ENCODE results near the gene TK2. TPM values are rescaled to one million over a fixed set of nuclear protein-coding genes. Genes with fewer than 3 reads are reported as not detected.
"Not testable (repeated sequence)": the region's sequence is repeated elsewhere in the genome, so short reads cannot be mapped to it uniquely, and the experiment has no call there.

Gene TK2
- total RNA-seq, 1 donor from 2014 or later = 5.9 TPM

DNA sequence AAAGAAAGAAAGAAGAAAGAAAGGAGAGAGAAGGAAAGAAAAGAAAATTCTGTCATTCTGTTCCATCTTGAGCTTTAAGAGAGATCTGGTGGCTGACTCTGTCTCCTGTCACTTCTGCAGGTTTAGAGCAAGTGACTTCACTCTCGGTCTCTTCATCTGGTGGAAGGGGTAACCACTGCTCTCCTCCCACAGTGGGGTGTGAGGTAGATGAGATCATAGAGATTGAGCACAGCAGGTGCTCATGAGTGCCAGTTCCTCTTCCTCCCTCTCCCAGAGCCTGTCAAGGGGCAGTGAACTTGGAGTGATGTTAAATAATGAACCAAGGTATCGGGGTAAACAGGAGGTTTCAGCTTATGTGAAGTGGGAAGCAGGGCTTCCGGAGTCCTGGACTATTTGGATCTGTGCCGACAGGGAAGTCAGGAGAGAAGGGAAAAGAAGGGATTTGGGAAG, 75.1 kb downstream of the TK2 start:
- intact Hi-C loops (cut with micrococcal nuclease) = no loop called here
- H3K4me3 Mint-ChIP-seq (ENCODE audit: low read depth) = no peak overlapping the region

DNA sequence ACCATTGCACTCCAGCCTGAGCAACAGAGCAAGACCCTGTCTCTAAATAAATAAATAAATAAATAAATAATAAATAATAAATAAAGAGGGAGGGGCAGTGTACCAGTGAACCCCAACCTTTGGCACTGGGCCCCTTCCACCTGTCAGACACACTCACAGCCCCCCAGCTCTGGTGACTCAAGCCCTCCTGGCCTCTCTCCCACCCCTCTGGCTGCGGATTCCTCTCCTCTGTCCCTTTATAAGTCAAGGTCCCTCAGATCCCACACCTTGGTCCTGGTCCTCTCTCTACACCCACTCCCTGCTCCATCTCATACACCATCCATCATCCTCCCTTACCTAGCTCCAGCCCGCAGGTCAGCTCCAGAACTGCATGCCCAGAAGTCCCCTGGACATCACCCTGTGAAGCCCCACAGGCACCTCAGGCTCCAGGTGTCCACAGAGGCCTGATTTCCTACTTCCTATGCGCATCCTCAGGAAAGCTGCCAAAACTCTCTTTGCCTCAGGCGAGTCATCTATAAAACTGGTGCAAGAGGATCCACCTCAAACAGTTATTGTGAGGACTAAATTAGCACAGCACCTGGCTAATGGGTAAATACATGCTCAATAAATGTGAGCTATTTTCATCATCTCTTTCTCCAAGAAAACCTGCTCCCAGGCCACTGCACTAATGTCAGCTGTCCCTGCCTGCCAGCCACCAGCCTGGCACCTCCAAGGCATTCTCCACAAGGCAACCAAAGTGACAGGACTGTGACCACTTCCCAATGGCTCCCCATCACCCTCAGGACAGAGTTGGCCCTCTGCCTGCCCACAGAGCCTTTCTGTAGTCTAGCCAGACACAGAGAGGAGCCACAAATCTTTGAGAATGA, 76.0 kb downstream of the TK2 start:
- H3K4me3 Mint-ChIP-seq (ENCODE audit: low read depth) = no peak overlapping the region
- no peaks in the 10 kb centered on the region for H3K36me3 Mint-ChIP-seq (ENCODE audit: low read depth)
- no peaks in the 10 kb centered on the region for H3K9me3 Mint-ChIP-seq
- peaks cover 6% of the 10 kb centered on the region for H3K27me3 Mint-ChIP-seq (ENCODE audit: low read depth)
- no peak for DNase-seq (ENCODE audit: low spot score)
- intact Hi-C loops (cut with micrococcal nuclease) = no loop called here
- H3K27ac Mint-ChIP-seq = no peak overlapping the region
- H3K4me1 Mint-ChIP-seq (ENCODE audit: low read depth) = peaks cover 18% of the 10 kb centered on the region

More for the DNA sequence above, 75.1 kb downstream of the TK2 start:
- peak overlapping the region; percentile 44 for H3K27ac Mint-ChIP-seq
- peaks cover 6% of the 10 kb centered on the region for H3K27me3 Mint-ChIP-seq (ENCODE audit: low read depth)
- DNase-seq (ENCODE audit: low spot score) = peak; percentile 55
- no peaks in the 10 kb centered on the region for H3K36me3 Mint-ChIP-seq (ENCODE audit: low read depth)
- H3K9me3 Mint-ChIP-seq = no peaks in the 10 kb centered on the region
- H3K4me1 Mint-ChIP-seq (ENCODE audit: low read depth) = peaks cover 18% of the 10 kb centered on the region

DNA sequence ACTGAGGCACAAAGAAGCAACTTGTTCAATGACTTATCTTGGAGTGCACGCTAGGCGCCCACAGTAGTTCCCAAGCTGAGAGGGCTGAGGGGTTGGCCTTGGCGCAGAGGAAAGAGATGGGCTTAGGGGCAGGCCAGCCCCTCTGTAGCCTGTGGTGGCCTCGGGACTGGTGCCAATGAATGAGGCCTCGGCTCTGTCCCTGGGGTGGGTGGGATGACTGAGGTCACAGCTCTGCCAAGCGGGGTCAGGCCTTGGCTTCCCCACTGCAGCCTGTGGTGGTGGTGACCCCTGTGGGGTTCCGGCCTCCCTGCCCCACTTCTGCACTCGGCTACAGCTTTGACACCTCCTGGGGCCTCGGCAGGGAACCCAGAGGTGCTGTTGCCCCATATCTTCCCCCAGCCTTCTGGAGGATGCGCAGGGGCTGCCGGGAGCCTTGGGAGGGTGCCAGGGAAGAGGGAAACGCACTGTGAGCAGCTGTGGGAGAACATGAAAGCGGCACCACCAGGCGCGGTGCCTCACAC, 76.8 kb downstream of the TK2 start:
- intact Hi-C loops (cut with micrococcal nuclease) = no loop called here
- no peaks in the 10 kb centered on the region for H3K36me3 Mint-ChIP-seq (ENCODE audit: low read depth)

DNA sequence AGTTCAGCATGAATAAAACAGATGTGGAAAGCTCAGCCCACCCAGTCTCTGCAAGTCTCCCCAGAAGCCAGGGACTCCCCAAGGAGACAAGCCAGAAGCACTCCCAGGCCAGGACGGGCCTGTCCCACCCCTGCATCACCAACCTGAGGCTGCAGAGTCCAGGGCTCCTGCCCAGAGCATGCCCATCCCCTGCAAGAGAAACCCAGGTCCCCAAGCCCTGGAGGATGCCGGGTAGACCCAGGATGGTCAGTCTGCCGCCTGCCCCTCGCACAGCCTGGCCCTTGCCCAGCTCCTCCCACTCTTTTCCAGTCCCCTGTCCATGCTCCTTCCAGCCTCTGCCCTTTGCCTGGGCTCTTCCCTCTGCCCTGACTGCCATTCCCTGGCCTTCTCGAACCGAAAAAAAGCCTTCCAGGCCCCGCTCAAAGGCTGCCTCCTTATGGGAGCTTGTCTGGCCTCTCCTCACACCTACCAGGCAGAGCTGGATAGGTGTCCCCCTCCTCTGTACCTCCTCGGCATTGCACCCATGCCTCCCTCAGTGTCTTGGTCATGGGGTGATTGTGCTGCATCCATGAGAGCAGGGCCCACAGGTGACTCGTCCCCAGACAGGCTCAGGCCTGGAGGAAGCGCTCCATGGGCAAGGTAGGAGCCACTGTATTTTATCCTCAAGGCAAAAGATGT, 78.1 kb downstream of the TK2 start:
- no peaks in the 10 kb centered on the region for H3K9me3 Mint-ChIP-seq
- peaks cover 14% of the 10 kb centered on the region for H3K4me1 Mint-ChIP-seq (ENCODE audit: low read depth)
- no peak overlapping the region for H3K4me3 Mint-ChIP-seq (ENCODE audit: low read depth)
- intact Hi-C loops (cut with micrococcal nuclease) = no loop called here
- H3K27me3 Mint-ChIP-seq (ENCODE audit: low read depth) = peaks cover 6% of the 10 kb centered on the region
- H3K36me3 Mint-ChIP-seq (ENCODE audit: low read depth) = no peaks in the 10 kb centered on the region
- no peak for DNase-seq (ENCODE audit: low spot score)
- no peak overlapping the region for H3K27ac Mint-ChIP-seq

More for the DNA sequence above, 76.8 kb downstream of the TK2 start:
- Mint-ChIP-seq H3K4me1 (ENCODE audit: low read depth) (peaks cover 14% of the 10 kb centered on the region), H3K9me3 (no peaks in the 10 kb centered on the region), H3K27ac (no peak overlapping the region), H3K27me3 (ENCODE audit: low read depth) (peaks cover 6% of the 10 kb centered on the region), H3K4me3 (ENCODE audit: low read depth) (no peak overlapping the region)
- no peak for DNase-seq (ENCODE audit: low spot score)

DNA sequence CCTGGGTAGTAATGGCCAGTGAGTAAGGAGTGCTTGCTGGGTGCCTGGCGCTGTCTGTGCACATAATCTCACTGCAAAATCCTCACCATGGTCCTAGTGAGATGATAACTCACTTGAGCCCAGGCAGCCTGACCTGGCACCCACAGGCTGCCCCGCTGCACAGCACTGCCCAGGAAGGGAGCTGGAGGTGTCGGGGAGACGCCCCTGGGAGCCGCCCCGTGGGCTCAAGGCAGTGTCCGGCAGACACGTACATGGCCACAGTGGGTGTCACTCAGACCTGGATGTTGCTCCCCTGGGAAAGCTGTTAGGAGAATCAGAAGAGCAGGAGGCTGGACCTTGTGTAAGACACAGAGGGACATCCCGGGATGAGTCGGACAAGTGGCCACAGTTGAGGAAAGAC, 78.7 kb downstream of the TK2 start:
- no peak for DNase-seq (ENCODE audit: low spot score)
- intact Hi-C loops (cut with micrococcal nuclease) = no loop called here
- H3K9me3 Mint-ChIP-seq = peaks cover 2% of the 10 kb centered on the region
- peaks cover 14% of the 10 kb centered on the region for H3K4me1 Mint-ChIP-seq (ENCODE audit: low read depth)
- H3K4me3 Mint-ChIP-seq (ENCODE audit: low read depth) = no peak overlapping the region
- no peaks in the 10 kb centered on the region for H3K36me3 Mint-ChIP-seq (ENCODE audit: low read depth)
- H3K27ac Mint-ChIP-seq = no peak overlapping the region
- H3K27me3 Mint-ChIP-seq (ENCODE audit: low read depth) = peaks cover 8% of the 10 kb centered on the region

DNA sequence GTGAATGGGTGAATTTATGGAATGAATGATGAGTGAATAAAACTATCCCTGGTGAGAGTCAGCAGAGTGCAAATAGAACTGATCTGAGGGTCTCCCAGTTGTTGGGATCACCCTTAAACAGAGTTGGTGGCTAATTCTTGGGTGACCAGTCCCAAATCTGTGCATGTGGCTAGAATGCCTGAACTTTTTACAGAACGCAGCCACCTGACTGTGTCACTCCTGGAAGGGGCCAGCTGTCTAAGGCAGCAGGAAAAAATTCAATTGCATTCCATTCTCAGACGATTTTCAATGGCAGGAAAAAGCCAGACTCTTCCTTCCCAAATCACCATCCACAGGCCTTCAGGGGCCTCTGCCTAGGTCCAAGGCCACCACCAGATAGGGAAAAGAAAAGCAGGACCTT, 79.4 kb downstream of the TK2 start:
- Mint-ChIP-seq H3K9me3 (peaks cover 4% of the 10 kb centered on the region), H3K36me3 (ENCODE audit: low read depth) (no peaks in the 10 kb centered on the region), H3K27ac (no peak overlapping the region), H3K27me3 (ENCODE audit: low read depth) (peaks cover 9% of the 10 kb centered on the region), H3K4me1 (ENCODE audit: low read depth) (peaks cover 14% of the 10 kb centered on the region), H3K4me3 (ENCODE audit: low read depth) (no peak overlapping the region)
- no peak for DNase-seq (ENCODE audit: low spot score)
- intact Hi-C loops (cut with micrococcal nuclease) = no loop called here

DNA sequence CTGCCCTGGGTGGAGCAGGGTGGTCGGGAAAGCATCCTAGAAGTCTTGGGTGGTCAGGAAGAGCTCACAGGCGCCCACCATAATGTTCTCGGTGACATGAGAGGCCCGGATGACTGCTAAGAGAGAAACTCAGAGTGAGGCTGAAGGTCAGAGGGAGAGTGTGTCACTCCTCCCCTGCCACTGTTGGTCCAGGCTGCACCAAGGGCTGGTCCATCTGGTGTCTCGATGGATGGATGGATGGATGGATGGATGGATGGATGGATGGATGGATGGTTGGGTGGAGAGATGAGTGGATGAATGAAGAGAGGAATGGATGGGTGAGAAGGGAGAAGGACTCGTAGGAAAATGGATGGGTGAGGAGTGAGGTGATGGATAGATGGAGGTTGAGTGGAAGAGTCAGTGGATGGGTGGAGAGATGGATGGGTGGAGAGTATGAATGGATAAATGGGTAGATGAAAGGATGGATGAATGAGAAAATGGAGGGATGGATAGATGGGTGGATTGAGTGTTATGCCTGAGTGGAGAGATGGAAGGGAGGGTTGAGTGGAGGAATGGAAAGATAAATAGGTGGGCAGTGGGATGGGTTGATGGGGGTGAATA, 79.9 kb downstream of the TK2 start:
- no peak overlapping the region for H3K4me3 Mint-ChIP-seq (ENCODE audit: low read depth)
- peaks cover 11% of the 10 kb centered on the region for H3K27me3 Mint-ChIP-seq (ENCODE audit: low read depth)
- H3K27ac Mint-ChIP-seq = no peak overlapping the region
- peaks cover 11% of the 10 kb centered on the region for H3K4me1 Mint-ChIP-seq (ENCODE audit: low read depth)
- intact Hi-C loops (cut with micrococcal nuclease) = no loop called here
- H3K9me3 Mint-ChIP-seq = peaks cover 4% of the 10 kb centered on the region
- DNase-seq (ENCODE audit: low spot score) = no peak
- H3K36me3 Mint-ChIP-seq (ENCODE audit: low read depth) = no peaks in the 10 kb centered on the region

DNA sequence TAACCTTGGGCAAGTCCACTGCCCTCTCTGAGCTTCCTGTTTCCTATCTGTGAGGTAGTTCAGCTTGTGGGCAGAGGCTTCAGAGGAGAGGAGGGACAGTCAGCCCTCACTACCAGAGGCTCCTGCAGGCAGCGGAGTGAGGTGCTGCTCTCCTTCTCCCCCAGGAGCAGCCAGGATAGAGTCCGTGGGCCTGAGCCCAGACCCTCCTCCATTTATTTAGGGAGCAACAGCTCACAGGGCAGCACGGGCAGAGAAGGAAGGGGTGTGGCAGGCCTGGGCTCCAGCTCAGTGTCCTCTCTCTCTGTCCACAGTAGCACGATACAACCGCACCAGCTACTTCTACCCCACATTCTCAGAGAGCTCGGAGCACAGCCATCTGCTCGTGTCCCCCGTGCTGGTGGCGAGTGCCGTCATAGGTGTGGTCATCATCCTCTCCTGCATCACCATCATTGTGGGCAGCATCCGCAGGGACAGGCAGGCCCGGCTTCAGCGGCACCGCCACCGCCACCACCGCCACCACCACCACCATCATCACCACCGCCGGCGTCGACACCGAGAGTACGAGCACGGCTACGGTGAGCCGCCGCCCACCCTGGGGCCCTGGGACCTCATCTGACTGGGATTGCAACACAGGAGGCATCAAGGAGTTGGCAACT, 80.5 kb downstream of the TK2 start:
- Mint-ChIP-seq H3K36me3 (ENCODE audit: low read depth) (no peaks in the 10 kb centered on the region), H3K4me1 (ENCODE audit: low read depth) (peaks cover 6% of the 10 kb centered on the region), H3K4me3 (ENCODE audit: low read depth) (no peak overlapping the region), H3K27ac (no peak overlapping the region), H3K27me3 (ENCODE audit: low read depth) (peaks cover 15% of the 10 kb centered on the region), H3K9me3 (peaks cover 4% of the 10 kb centered on the region)
- no peak for DNase-seq (ENCODE audit: low spot score)
- intact Hi-C loops (cut with micrococcal nuclease) = no loop called here

DNA sequence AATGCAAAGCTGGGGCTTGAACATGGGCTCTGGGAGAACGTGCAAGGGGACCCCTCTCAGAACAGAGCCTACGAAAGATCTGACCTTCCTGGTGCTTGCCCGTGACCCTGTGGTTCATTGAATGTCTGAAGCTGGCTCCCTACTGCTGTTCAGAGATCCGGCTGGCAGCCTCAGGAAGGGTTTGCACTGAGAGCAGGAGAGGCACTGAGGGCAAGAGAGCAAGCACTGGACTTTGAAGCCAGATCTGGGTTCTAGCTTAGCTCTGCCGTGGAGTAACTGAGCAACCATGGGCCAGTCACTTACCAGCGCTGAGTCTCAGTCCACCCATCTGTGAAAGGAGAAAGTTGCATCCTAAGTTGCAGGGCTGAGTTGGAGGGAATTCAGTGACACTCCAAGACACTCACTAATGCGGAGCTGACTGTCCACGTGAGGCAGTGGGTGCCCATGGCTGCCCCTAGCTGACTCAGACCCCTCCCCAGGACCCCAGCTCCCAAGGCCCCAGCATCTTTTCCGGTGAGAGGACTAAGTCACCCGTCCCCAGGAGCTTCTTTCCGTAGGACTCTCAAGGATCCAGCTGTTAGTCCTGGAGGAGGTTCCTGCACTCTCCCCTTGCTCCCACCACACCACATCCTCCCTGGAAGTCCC, 81.5 kb downstream of the TK2 start:
- no peaks in the 10 kb centered on the region for H3K4me1 Mint-ChIP-seq (ENCODE audit: low read depth)
- DNase-seq (ENCODE audit: low spot score) = no peak
- peaks cover 4% of the 10 kb centered on the region for H3K9me3 Mint-ChIP-seq
- H3K27me3 Mint-ChIP-seq (ENCODE audit: low read depth) = peaks cover 18% of the 10 kb centered on the region
- H3K4me3 Mint-ChIP-seq (ENCODE audit: low read depth) = no peak overlapping the region
- H3K27ac Mint-ChIP-seq = no peak overlapping the region
- no peaks in the 10 kb centered on the region for H3K36me3 Mint-ChIP-seq (ENCODE audit: low read depth)
- intact Hi-C loops (cut with micrococcal nuclease) = no loop called here

DNA sequence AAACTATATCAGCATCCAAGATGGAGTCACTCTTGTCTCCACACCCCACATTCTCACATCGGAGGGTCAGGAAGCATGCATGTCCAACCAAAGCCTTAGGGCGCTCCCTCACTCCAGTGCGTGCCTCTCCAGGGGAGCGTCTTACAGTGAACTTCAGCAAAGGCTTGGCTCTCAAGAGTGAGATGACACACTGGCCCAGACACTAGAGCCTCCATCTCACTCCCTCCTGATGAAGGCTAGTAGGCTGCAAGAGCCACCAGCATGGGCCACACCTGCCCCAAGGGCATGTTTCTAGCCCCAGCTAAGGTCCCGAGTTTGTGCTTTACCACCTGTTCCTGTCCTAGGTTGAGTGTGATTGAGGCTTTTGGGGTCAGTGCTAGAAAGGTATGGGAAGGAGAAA, 82.3 kb downstream of the TK2 start:
- Mint-ChIP-seq H3K36me3 (ENCODE audit: low read depth) (no peaks in the 10 kb centered on the region), H3K4me3 (ENCODE audit: low read depth) (no peak overlapping the region)
- intact Hi-C loops (cut with micrococcal nuclease) = no loop called here

DNA sequence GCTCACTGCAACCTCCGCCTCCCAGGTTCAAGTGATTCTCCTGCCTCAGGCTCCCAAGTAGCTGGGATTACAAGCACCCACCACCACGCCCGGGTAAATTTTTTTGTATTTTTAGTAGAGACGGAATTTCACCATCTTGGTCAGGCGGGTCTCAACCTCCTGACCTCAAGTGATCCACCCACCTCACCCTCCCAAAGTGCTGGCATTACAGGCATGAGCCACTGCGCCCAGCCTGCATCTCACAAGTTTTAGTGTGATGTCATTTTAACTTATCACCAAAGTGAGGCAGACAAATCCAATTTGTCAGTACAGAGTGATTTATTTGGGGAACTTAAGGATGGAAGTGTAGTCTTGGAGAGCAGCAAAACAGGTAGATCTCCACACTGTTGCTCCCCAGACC, 83.3 kb downstream of the TK2 start:
- H3K36me3 Mint-ChIP-seq (ENCODE audit: low read depth); H3K27ac Mint-ChIP-seq; H3K4me1 Mint-ChIP-seq (ENCODE audit: low read depth); DNase-seq (ENCODE audit: low spot score); H3K9me3 Mint-ChIP-seq; H3K4me3 Mint-ChIP-seq (ENCODE audit: low read depth); intact Hi-C loops (cut with micrococcal nuclease): not testable (repeated sequence)
- peaks cover 34% of the 10 kb centered on the region for H3K27me3 Mint-ChIP-seq (ENCODE audit: low read depth)

More for the DNA sequence above, 82.3 kb downstream of the TK2 start:
- no peak for DNase-seq (ENCODE audit: low spot score)
- Mint-ChIP-seq H3K27ac (no peak overlapping the region), H3K9me3 (peaks cover 4% of the 10 kb centered on the region), H3K4me1 (ENCODE audit: low read depth) (no peaks in the 10 kb centered on the region), H3K27me3 (ENCODE audit: low read depth) (peaks cover 26% of the 10 kb centered on the region)

DNA sequence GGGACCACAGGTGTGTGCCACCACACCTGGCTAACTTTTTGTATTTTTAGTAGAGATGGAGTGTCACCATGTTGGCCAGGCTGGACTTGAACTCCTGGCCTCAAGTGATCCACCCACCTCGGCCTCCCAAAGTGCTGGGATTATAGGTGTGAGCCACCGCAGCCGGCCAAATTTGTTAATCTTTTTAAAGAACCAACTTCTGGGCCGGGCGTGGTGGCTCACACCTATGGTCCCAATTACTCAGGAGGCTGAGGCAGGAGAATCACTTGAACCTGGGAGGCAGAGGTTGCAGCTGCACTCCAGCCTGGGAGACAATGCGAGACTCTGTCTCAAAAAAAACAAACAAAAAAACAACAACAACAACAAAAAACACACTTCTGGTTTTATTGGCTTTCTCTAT, 84.0 kb downstream of the TK2 start:
- H3K4me3 Mint-ChIP-seq (ENCODE audit: low read depth); DNase-seq (ENCODE audit: low spot score); H3K27ac Mint-ChIP-seq; intact Hi-C loops (cut with micrococcal nuclease); H3K4me1 Mint-ChIP-seq (ENCODE audit: low read depth); H3K9me3 Mint-ChIP-seq; H3K36me3 Mint-ChIP-seq (ENCODE audit: low read depth): not testable (repeated sequence)
- H3K27me3 Mint-ChIP-seq (ENCODE audit: low read depth) = peaks cover 39% of the 10 kb centered on the region
